ENCODE measurements around the gene LSM6.

GRCh38 chr4:146238107-146238506, 62.6 kb downstream of the LSM6 start:
- TF ChIP-seq, protein P1, sequence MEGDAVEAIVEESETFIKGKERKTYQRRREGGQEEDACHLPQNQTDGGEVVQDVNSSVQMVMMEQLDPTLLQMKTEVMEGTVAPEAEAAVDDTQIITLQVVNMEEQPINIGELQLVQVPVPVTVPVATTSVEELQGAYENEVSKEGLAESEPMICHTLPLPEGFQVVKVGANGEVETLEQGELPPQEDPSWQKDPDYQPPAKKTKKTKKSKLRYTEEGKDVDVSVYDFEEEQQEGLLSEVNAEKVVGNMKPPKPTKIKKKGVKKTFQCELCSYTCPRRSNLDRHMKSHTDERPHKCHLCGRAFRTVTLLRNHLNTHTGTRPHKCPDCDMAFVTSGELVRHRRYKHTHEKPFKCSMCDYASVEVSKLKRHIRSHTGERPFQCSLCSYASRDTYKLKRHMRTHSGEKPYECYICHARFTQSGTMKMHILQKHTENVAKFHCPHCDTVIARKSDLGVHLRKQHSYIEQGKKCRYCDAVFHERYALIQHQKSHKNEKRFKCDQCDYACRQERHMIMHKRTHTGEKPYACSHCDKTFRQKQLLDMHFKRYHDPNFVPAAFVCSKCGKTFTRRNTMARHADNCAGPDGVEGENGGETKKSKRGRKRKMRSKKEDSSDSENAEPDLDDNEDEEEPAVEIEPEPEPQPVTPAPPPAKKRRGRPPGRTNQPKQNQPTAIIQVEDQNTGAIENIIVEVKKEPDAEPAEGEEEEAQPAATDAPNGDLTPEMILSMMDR (IDR thresholded peaks at IDR 0.05): no peak
- no peak for TF ChIP-seq POLR2A (IDR thresholded peaks at IDR 0.05)
